Activated B cell treated with CpG ODN at 0.5 μM for 24 hours (primary cell): ENCODE data around the gene MOB1A. TPM values are rescaled to one million over a fixed set of nuclear protein-coding genes. Genes with fewer than 3 reads are reported as not detected.

Source experiments
- ATAC-seq: fragments of 200-7000 bp; cut with Tn5 transposase; one replicate; pipeline ENCODE4 v1.10.0; 2021; ENCODE audit warnings: low read depth, mild to moderate bottlenecking, moderate library complexity
- CTCF ChIA-PET: fragments of 350-600 bp; sonication (Branson Sonifier 250); formaldehyde crosslinking; loops from one replicate; lab custom pipeline; 2021; ENCODE audit warnings: antibody characterized with exemption; lab: Charles Lee
- POLR2A ChIA-PET: fragments of 350-600 bp; sonication (Branson Sonifier 250); formaldehyde crosslinking; loops from one replicate; lab custom pipeline; 2021; ENCODE audit warnings: antibody characterized with exemption; lab: Charles Lee
- DNase-seq: peaks from one replicate; pipeline ENCODE4 v3.0.0; 2022
- H3K27ac Mint-ChIP-seq: one replicate; pipeline ENCODE4 v1.8.0; 2020; ENCODE audit warnings: mixed read lengths
- H3K27me3 Mint-ChIP-seq: one replicate; pipeline ENCODE4 v1.8.0; 2021; ENCODE audit warnings: mixed read lengths
- H3K36me3 Mint-ChIP-seq: one replicate; pipeline ENCODE4 v1.8.0; 2021; ENCODE audit warnings: low read depth, mixed read lengths
- H3K4me1 Mint-ChIP-seq: one replicate; pipeline ENCODE4 v1.8.0; 2021; ENCODE audit warnings: mixed read lengths
- H3K4me3 Mint-ChIP-seq: one replicate; pipeline ENCODE4 v1.8.0; 2020; ENCODE audit warnings: mild to moderate bottlenecking, mixed read lengths
- H3K9me3 Mint-ChIP-seq: one replicate; pipeline ENCODE4 v1.8.0; 2020; ENCODE audit warnings: mixed read lengths
- CTCF ChIP-seq: fragments of 200-600 bp; IDR thresholded peaks from one replicate; pipeline ENCODE4 v1.8.0; 2022; ENCODE audit warnings: antibody characterized with exemption, mild to moderate bottlenecking
- intact Hi-C: fragments of 100-400 bp; cut with micrococcal nuclease; formaldehyde crosslinking; loops from one replicate; pipeline ENCODE4 v1.15.1; 2024
- total RNA-seq: library from RNA; stranded (reverse); gene quantifications from 2 replicates; pipeline ENCODE4 v1.2.3, GENCODE V29; 2022

MOB1A gene
- total RNA-seq = 314 and 318 TPM in 2 replicates

- Mint-ChIP-seq H3K27ac (peak within 1 kb of the TSS; percentile 98), H3K27me3 (no peaks in the 10 kb centered on the region), H3K36me3 (peaks cover 34% of the 10 kb centered on the region), H3K4me1 (peaks cover 61% of the 10 kb centered on the region), H3K9me3 (no peaks in the 10 kb centered on the region), H3K4me3 (peak within 1 kb of the TSS; percentile 93)
- peak; percentile 93 for DNase-seq
- intact Hi-C loops = loop anchor here (1.0 to 10.0 kb wide), 6 partner anchors 21 to 352 kb away; partner anchors contain the start of gene TLX2
- ATAC-seq = peak; percentile 83
- CTCF ChIA-PET = interaction anchor here (0.6 to 3.1 kb wide), 13 partner anchors 11 to 354 kb away, joined by 3 to 45 read pairs (median 4); partner anchors contain the start of gene MTHFD2
- POLR2A ChIA-PET = interaction anchor here (0.6 to 14.2 kb wide), 39 partner anchors 10 to 944 kb away, joined by 3 to 723 read pairs (median 6); partner anchors contain the start of genes AUP1, BOLA3, CCT7 and DGUOK
- TF ChIP-seq CTCF = no peak
These were observed at the start of gene MOB1A for GRCh38 chr2:74178211-74179062. Gene MOB1A, minus strand, starts transcription at chr2:74178879. Its CDS starts 205 bp downstream, at chr2:74178674.

- H3K27ac Mint-ChIP-seq = no peak overlapping the region
- no peak overlapping the region for H3K4me3 Mint-ChIP-seq
- ATAC-seq (no peak), DNase-seq (no peak)
- H3K27me3 Mint-ChIP-seq = no peaks in the 10 kb centered on the region
- POLR2A ChIA-PET = no interaction called here
- no peaks in the 10 kb centered on the region for H3K9me3 Mint-ChIP-seq
- no peaks in the 10 kb centered on the region for H3K4me1 Mint-ChIP-seq
- intact Hi-C loops = no loop called here
- H3K36me3 Mint-ChIP-seq = no peaks in the 10 kb centered on the region
- no peak for TF ChIP-seq CTCF
- CTCF ChIA-PET = no interaction called here
These were observed 49.0 kb upstream of the MOB1A start for GRCh38 chr2:74227646-74228045.

GRCh38 chr2:74226648-74227213 lies 48.1 kb upstream of the MOB1A start:
- intact Hi-C loops = no loop called here
- Mint-ChIP-seq H3K4me1 (no peaks in the 10 kb centered on the region), H3K4me3 (no peak overlapping the region), H3K27ac (no peak overlapping the region), H3K27me3 (no peaks in the 10 kb centered on the region), H3K9me3 (no peaks in the 10 kb centered on the region), H3K36me3 (no peaks in the 10 kb centered on the region)
- ATAC-seq (no peak), DNase-seq (no peak)
- ChIA-PET CTCF (no interaction called here), POLR2A (no interaction called here)
- no peak for TF ChIP-seq CTCF

- Mint-ChIP-seq H3K36me3 (peaks cover 7% of the 10 kb centered on the region), H3K9me3 (no peaks in the 10 kb centered on the region), H3K27me3 (no peaks in the 10 kb centered on the region), H3K27ac (no peak overlapping the region), H3K4me3 (no peak overlapping the region), H3K4me1 (no peaks in the 10 kb centered on the region)
- DNase-seq (no peak), ATAC-seq (no peak)
- ChIA-PET CTCF (no interaction called here), POLR2A (no interaction called here)
- no peak for TF ChIP-seq CTCF
- intact Hi-C loops = no loop called here
These were observed 47.2 kb upstream of the MOB1A start for GRCh38 chr2:74225698-74226459.
